Testis (tissue), 3 donors: Measurements from ENCODE around the gene AK9. TPM values are rescaled to one million over a fixed set of nuclear protein-coding genes. Genes with fewer than 3 reads are reported as not detected.

Experiments
- DNase-seq: peaks from one replicate; pipeline ENCODE4 v3.0.0-alpha.2; 2019
- H3K27ac ChIP-seq, 2 donors: fragments of 200-600 bp; sonication (generic); one replicate each; pipeline ENCODE4 v1.5.1; 2019
- H3K27me3 ChIP-seq: fragments of 200-600 bp; sonication (generic); one replicate; pipeline ENCODE4 v1.5.1; 2019
- H3K36me3 ChIP-seq: fragments of 200-600 bp; sonication (generic); one replicate; pipeline ENCODE4 v1.5.1; 2017; ENCODE audit warnings: low read depth; ENCODE audit errors: missing control alignments
- H3K4me1 ChIP-seq: fragments of 200-600 bp; sonication (generic); one replicate; pipeline ENCODE4 v1.5.1; 2019
- H3K4me3 ChIP-seq, 2 donors: fragments of 200-600 bp; sonication (generic); one replicate each; pipeline ENCODE4 v1.5.1; 2017 to 2019
- H3K9me3 ChIP-seq: fragments of 200-600 bp; sonication (generic); one replicate; pipeline ENCODE4 v1.5.1; 2017
- CTCF ChIP-seq, 3 experiments: fragments of 450-650 bp in 2 of 3; fragments of 200-600 bp in 1 of 3; sonication (generic) in 1 of 3; IDR thresholded peaks; one replicate each; pipeline ENCODE4 v1.5.1; 2016 to 2019; ENCODE audit warnings: antibody characterized with exemption in 3 of 3, mild to moderate bottlenecking in 2 of 3, moderate library complexity in 1 of 3
- POLR2A ChIP-seq: fragments of 450-650 bp; IDR thresholded peaks from one replicate; pipeline ENCODE4 v1.6.1; 2017; ENCODE audit warnings: antibody characterized with exemption, mild to moderate bottlenecking, moderate library complexity
- WGBS, 2 donors: methylation state at CpG; one replicate each; pipeline ENCODE4 v1.1.5; 2018; 5-methylcytosine and 5-hydroxymethylcytosine counted together
- intact Hi-C: fragments of 100-400 bp; cut with DNase I; formaldehyde crosslinking; loops from one replicate; pipeline ENCODE4 v1.15.1; 2023; ENCODE audit warnings: low total_unique reads
- polyA plus RNA-seq: library from polyadenylated mRNA; stranded (reverse); fragments of 350-450 nt; fragmentation: Illumina TruSeq; extraction: RNeasy Lipid Tissue Mini Kit (QIAGEN cat#74804); gene quantifications from one replicate; pipeline ENCODE4 v1.2.3, GENCODE V29; 2014; ENCODE audit warnings: low read depth, low replicate concordance; ENCODE audit not compliant: insufficient read depth
- total RNA-seq, 2 donors: library from RNA; depleted of rRNA; stranded (reverse); fragments of >200 nt; gene quantifications; one replicate each; pipeline ENCODE4 v1.2.3, GENCODE V29; 2016

Gene AK9
- total and polyA plus RNA-seq, 3 donors from 2014 or later = 15.2 to 49.4 (median 33.6) TPM

GRCh38 chr6:109644131-109644530 lies 46.9 kb downstream of the AK9 start:
- WGBS, 2 donors = 86 to 96% methylated on average over 2 of the region's 2 CpGs
- Histone ChIP-seq H3K4me3 (no peak overlapping the region), H3K4me1 (no peaks in the 10 kb centered on the region), H3K27me3 (no peaks in the 10 kb centered on the region), H3K27ac (no peak overlapping the region), H3K36me3 (no peaks in the 10 kb centered on the region), H3K9me3 (no peaks in the 10 kb centered on the region)
- intact Hi-C loops = no loop called here
- TF ChIP-seq POLR2A (no peak), CTCF (IDR thresholded peaks at IDR 0.05) (no peak)
- no peak for DNase-seq

GRCh38 chr6:109632405-109632804 lies 58.6 kb downstream of the AK9 start:
- TF ChIP-seq POLR2A = no peak
- no peak for TF ChIP-seq CTCF (IDR thresholded peaks at IDR 0.05)
- H3K4me3 ChIP-seq = no peak overlapping the region
- H3K9me3 ChIP-seq = no peaks in the 10 kb centered on the region
- no peaks in the 10 kb centered on the region for H3K4me1 ChIP-seq
- intact Hi-C loops = no loop called here
- no peaks in the 10 kb centered on the region for H3K27me3 ChIP-seq
- H3K36me3 ChIP-seq = no peaks in the 10 kb centered on the region
- no peak overlapping the region for H3K27ac ChIP-seq
- DNase-seq = no peak
- WGBS, 2 donors = 85 to 89% methylated on average over 1 of the region's 1 CpG

DNA sequence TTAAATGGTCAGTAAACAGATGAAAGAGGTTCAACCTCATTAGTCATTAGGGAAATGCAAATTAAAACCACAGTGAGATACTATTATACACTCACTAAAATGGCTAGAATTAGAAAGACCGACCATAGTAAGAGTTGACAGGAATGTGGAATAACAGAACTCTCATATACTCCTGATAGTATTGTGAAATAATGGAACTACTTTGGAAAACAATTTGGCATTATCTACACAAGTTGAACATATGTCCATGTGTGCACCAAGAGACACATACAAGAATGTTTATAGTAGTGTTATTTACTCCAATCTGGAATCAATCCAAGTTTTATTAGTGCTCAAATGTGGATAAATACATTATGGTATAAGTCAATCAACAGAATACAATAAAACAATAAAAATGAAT lies 59.6 kb downstream of the AK9 start:
- WGBS, 2 donors = 88 to 92% methylated on average over 1 of the region's 1 CpG
- no peak for DNase-seq
- Histone ChIP-seq H3K9me3 (no peaks in the 10 kb centered on the region), H3K4me3 (no peak overlapping the region), H3K27me3 (no peaks in the 10 kb centered on the region), H3K27ac (no peak overlapping the region), H3K4me1 (no peaks in the 10 kb centered on the region), H3K36me3 (no peaks in the 10 kb centered on the region)
- intact Hi-C loops = no loop called here
- TF ChIP-seq POLR2A (no peak), CTCF (IDR thresholded peaks at IDR 0.05) (no peak)

GRCh38 chr6:109628158-109629000 lies 62.6 kb downstream of the AK9 start:
- WGBS, 2 donors = 93 to 96% methylated on average over 4 of the region's 4 CpGs
- no peak for DNase-seq
- no peaks in the 10 kb centered on the region for H3K36me3 ChIP-seq
- H3K27ac ChIP-seq = no peak overlapping the region
- TF ChIP-seq POLR2A (no peak), CTCF (IDR thresholded peaks at IDR 0.05) (no peak)
- intact Hi-C loops = no loop called here
- no peaks in the 10 kb centered on the region for H3K4me1 ChIP-seq
- H3K9me3 ChIP-seq = no peaks in the 10 kb centered on the region
- H3K27me3 ChIP-seq = no peaks in the 10 kb centered on the region
- H3K4me3 ChIP-seq = no peak overlapping the region

GRCh38 chr6:109626311-109626710 lies 64.7 kb downstream of the AK9 start:
- TF ChIP-seq POLR2A (no peak), CTCF (IDR thresholded peaks at IDR 0.05) (no peak)
- DNase-seq = no peak
- intact Hi-C loops = no loop called here
- Histone ChIP-seq H3K27me3 (no peaks in the 10 kb centered on the region), H3K27ac (no peak overlapping the region), H3K9me3 (no peaks in the 10 kb centered on the region), H3K4me1 (no peaks in the 10 kb centered on the region), H3K4me3 (no peak overlapping the region), H3K36me3 (no peaks in the 10 kb centered on the region)
- WGBS, 2 donors = 80 to 84% methylated on average over 2 of the region's 2 CpGs
